ENCODE data around the gene NUDT3. TPM values are rescaled to one million over a fixed set of nuclear protein-coding genes. Genes with fewer than 3 reads are reported as not detected.
A peak's percentile ranks its signal among the peaks of the same experiment; 100 is the strongest.

NUDT3 gene
- total and polyA plus RNA-seq, 9 of the 15 experiments (the other 6 are each of a cell fraction or from before 2014, with no cell fraction given), result 5.4 to 81.2 (median 56.4) TPM

DNA sequence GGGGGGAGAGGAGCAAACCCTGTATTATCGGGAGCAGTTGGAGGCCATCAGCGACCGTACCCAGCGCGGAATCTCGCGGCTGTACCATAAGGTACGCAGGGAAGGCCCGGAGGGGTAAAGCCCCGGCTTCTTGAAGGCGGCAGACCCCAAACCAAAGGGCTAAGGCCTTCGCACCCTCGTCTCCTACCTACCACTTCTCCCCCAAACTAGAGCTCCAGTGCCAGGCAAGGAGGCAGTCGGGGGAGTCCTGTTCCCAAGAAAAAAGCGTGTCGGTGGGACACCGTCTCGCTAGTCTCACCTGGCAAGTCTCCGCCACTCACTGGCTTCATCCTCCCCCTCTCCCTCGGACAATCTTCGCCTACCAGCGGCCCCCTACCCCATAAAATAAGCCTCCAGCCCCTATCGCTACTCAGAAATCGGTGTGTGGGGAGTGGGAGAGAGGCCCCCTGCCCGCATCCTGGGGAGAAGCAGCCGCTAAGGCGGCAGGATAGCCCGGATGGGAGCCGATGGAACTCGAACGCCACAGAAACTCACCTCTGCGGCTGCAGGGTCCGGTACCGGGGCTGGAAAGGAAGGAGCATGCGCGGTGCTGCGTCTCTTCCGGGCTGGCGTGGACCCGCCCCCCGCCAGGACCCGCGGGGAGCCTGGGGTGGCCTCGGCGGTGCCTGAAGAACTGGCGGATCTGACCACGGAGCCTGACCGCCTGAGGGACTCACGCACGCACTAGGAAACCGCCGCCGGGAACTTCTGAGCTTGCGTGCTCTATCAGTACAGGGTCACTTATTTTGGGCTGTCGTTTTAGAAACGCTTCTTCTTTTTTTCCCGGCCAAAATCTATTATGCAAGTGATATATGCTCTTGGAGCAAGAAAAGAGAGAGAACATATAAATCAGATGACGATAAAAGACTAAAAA is 33.3 kb upstream of the NUDT3 start, which contains the start of gene RPS10 (continued):
- peak; percentile 61 to 78 for TF ChIP-seq MAZ (CRISPR knock-in tag; conservative IDR thresholded peaks at IDR 0.05 in 1 of 2, IDR thresholded peaks at IDR 0.05 in 1 of 2)
- TF ChIP-seq USF1 (CRISPR knock-in tag; IDR thresholded peaks at IDR 0.05), result 0 out of 2 replicates have a peak, but pooled peaks have one; percentile 7
- TF ChIP-seq ZBTB7A (IDR thresholded peaks at IDR 0.05; ENCODE audit: borderline replicate concordance, control insufficient read depth, low read depth, low read length), result peak; percentile 28; the same call in 1 of the 2 replicates
- peak in 1 of 2 experiments; percentile 69; a peak in 2 of 4 replicates for TF ChIP-seq ZMIZ1 (IDR thresholded peaks at IDR 0.05; ENCODE audit: low read depth in 2 of 2, low read length in 2 of 2)
- TF ChIP-seq JUND (IDR thresholded peaks at IDR 0.05; ENCODE audit: borderline replicate concordance, low read depth, low read length), result 0 out of 2 replicates have a peak, but pooled peaks have one; percentile 35
- no peak; the same call in 2 of the 3 replicates for TF ChIP-seq JUND (tag; IDR thresholded peaks at IDR 0.05; ENCODE audit: borderline replicate concordance, low read depth, low read length)
- peak; percentile 92 to 94 for TF ChIP-seq NRF1 (conservative IDR thresholded peaks at IDR 0.05 in 1 of 2, IDR thresholded peaks at IDR 0.05 in 1 of 2)
- 0 out of 2 replicates have a peak, but pooled peaks have one; percentile 46 for TF ChIP-seq NFXL1 (CRISPR knock-in tag; IDR thresholded peaks at IDR 0.05)
- TF ChIP-seq ZBTB2 (IDR thresholded peaks at IDR 0.05), result peak; percentile 55
- TF ChIP-seq RFX1 (IDR thresholded peaks at IDR 0.05), result no peak
- TF ChIP-seq ZNF133 (CRISPR knock-in tag; IDR thresholded peaks at IDR 0.05), result no peak
- peak; percentile 52; the same call in 1 of the 2 replicates for TF ChIP-seq KLF13 (tag; IDR thresholded peaks at IDR 0.05; ENCODE audit: borderline replicate concordance, low read depth)
- TF ChIP-seq RB1 (IDR thresholded peaks at IDR 0.05; ENCODE audit: low read depth), result no peak; the same call in none of the 2 replicates
- TF ChIP-seq NEUROD1 (IDR thresholded peaks at IDR 0.05; ENCODE audit: borderline replicate concordance, low read depth, low read length, partially characterized antibody), result peak; percentile 78
- TF ChIP-seq, protein P1, sequence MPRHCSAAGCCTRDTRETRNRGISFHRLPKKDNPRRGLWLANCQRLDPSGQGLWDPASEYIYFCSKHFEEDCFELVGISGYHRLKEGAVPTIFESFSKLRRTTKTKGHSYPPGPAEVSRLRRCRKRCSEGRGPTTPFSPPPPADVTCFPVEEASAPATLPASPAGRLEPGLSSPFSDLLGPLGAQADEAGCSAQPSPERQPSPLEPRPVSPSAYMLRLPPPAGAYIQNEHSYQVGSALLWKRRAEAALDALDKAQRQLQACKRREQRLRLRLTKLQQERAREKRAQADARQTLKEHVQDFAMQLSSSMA (CRISPR knock-in tag; IDR thresholded peaks at IDR 0.05), result 0 out of 2 replicates have a peak, but pooled peaks have one; percentile 30
- TF ChIP-seq ZNF436 (CRISPR knock-in tag; IDR thresholded peaks at IDR 0.05), result 0 out of 2 replicates have a peak, but pooled peaks have one; percentile 8
- TF ChIP-seq SMC3 (conservative IDR thresholded peaks at IDR 0.05; ENCODE audit: insufficient read depth, low read depth, low read length), result peak; percentile 32; the same call in 1 of the 2 replicates
- TF ChIP-seq ETV5 (CRISPR knock-in tag; IDR thresholded peaks at IDR 0.05; ENCODE audit: low read depth), result 0 out of 2 replicates have a peak, but pooled peaks have one; percentile 13
